Hematopoietic multipotent progenitor cell treated with erythropoietin and hydrocortisone succinate and interleukin-3 and kit ligand, for 8 days (in vitro differentiated cells): Measurements from ENCODE around the gene HAPLN3.

Source experiments
- DNase-seq: peaks from one replicate; pipeline ENCODE4 v3.0.0-alpha.2; 2015

The HAPLN3 gene

DNA sequence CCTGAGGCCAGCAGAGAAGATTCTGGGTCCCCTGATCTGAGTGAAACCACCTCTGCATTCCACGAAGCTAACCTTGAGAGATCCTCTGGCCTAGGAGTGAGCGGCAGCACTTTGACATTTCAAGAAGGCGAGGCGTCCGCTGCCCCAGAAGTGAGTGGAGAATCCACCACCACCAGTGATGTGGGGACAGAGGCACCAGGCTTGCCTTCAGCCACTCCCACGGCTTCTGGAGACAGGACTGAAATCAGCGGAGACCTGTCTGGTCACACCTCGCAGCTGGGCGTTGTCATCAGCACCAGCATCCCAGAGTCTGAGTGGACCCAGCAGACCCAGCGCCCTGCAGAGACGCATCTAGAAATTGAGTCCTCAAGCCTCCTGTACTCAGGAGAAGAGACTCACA lies 36.4 kb downstream of the HAPLN3 start:
- no peak for DNase-seq

- DNase-seq = no peak
Measured at GRCh38 chr15:88852476-88852875, 42.9 kb downstream of the HAPLN3 start.

DNA sequence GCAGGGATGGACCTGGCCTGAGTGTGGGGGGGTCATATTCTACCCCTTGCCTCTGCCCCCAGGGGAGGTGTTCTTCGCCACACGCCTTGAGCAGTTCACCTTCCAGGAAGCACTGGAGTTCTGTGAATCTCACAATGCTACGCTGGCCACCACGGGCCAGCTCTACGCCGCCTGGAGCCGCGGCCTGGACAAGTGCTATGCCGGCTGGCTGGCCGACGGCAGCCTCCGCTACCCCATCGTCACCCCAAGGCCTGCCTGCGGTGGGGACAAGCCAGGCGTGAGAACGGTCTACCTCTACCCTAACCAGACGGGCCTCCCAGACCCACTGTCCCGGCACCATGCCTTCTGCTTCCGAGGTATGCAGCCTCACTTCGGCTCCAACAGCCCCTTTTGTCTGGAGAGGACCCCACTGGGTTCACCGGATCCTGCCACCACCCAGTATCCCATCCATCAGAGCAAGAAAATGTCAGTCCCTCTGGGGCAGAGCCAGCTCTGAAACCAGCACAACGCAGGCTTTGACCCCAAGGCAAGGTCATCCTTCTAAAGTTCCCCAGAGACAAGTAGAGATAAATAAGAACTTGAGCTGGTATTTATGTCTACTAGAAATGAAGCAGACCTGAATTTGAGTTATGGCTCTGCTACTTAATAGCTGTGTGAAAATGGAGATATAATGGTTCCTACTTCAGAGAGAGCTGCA lies 45.8 kb downstream of the HAPLN3 start:
- DNase-seq = no peak

DNA sequence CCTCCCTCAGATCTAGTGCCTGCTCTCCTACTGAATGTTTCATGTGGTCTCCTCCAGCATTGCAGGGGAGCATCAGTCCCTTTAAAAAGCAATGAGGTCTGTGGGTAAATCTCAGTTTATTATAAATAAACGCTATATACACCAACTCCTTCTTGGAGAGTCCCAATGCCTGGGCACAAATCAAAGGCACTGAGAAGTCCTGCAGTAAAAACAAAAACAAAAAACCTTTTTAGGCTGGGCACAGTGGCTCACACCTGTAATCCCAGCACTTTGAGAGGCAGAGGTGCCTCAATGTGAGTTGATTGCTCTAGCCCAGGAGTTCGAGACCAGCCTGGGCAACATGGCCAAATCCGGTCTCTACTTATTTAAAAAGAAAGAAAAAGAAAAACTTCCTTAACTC lies 47.1 kb downstream of the HAPLN3 start:
- DNase-seq = no peak

GRCh38 chr15:88847144-88847543 lies 48.2 kb downstream of the HAPLN3 start:
- DNase-seq = no peak

GRCh38 chr15:88845616-88846015 lies 49.7 kb downstream of the HAPLN3 start:
- DNase-seq = no peak

DNA sequence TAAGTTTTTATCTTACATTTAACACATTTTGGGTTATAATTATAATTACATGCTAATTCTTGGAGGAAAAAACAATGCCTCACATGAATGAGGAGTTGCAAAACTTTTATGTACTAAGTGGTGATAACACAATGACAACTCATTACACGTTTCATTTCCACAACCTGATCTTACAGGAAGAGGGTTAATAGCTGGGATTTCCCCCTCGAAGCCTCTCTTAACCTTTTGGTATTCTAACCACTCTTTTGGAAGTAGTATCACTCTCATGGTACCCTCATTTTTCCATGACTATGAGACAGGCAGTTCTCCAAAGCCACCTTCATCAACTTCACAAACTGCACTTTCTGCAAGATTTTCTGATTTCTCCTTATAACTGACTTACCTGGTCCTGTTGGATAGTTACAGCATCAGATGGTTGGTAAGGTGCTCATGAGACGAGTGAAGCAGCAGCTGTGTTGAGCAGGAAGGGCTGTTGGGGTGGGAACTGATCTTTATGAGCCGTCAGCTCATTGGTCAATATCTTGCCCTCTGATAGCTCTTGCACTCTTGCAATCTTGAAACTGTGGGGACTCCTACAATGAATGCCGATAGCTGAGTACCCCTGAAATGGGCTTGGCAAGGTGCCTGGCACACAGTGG lies 50.5 kb downstream of the HAPLN3 start:
- no peak for DNase-seq

DNA sequence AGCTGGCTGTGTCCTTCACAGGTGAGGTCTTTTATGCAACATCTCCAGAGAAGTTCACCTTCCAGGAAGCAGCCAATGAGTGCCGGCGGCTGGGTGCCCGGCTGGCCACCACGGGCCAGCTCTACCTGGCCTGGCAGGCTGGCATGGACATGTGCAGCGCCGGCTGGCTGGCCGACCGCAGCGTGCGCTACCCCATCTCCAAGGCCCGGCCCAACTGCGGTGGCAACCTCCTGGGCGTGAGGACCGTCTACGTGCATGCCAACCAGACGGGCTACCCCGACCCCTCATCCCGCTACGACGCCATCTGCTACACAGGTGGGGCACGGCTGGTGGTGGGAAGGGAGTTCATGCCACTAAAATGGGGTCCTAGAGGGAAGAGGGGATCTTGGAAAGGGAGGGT lies 52.0 kb downstream of the HAPLN3 start:
- no peak for DNase-seq

DNA sequence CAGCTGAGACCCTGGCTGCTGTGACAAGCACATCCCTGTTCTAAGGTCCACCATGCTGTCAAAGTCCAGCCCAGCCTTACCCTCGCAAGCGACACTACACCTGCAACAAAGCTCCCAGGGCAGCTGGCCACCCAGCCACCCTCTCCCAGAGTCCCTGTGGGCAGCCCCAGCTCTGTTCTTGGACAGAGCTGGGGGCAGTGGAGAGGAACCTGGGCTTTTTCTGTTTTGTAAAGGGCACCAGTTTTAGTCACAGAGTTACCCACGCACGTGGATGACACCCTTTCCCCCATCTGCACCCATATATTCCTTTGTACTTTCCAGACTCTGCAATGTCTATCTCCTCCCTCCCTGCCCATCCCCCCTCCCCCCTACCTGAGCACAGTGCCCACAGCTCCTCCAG lies 53.2 kb downstream of the HAPLN3 start:
- no peak for DNase-seq

- no peak for DNase-seq
Measured at GRCh38 chr15:88841236-88841635, 54.1 kb downstream of the HAPLN3 start.

GRCh38 chr15:88839961-88840360 lies 55.4 kb downstream of the HAPLN3 start:
- no peak for DNase-seq

DNA sequence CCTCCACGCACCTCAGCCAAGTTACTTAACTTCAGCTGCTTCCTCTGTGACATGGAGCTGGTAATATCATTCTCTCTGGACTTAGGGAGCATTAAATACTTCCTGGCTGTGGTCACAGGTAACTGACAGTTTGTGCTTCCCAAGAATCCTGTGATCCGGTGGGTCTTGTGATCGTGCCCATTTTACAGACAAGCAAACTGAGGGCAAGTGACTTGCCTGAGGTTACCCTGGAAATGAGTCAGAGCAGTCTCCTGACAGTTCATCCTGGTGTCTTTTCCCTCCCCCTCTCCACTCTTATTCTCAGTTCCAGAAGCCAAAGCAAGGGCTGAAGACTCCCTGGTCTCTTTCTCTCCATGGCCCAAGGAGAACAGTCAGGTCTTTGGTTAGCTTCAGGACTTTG lies 56.2 kb downstream of the HAPLN3 start:
- no peak for DNase-seq

DNA sequence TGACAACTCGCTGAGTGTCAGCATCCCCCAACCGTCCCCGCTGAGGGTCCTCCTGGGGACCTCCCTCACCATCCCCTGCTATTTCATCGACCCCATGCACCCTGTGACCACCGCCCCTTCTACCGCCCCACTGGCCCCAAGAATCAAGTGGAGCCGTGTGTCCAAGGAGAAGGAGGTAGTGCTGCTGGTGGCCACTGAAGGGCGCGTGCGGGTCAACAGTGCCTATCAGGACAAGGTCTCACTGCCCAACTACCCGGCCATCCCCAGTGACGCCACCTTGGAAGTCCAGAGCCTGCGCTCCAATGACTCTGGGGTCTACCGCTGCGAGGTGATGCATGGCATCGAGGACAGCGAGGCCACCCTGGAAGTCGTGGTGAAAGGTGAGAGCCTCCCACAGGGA lies 56.7 kb downstream of the HAPLN3 start:
- DNase-seq = no peak

- peak; percentile 6 for DNase-seq
Measured at GRCh38 chr15:88835646-88836045, 59.7 kb downstream of the HAPLN3 start.

DNA sequence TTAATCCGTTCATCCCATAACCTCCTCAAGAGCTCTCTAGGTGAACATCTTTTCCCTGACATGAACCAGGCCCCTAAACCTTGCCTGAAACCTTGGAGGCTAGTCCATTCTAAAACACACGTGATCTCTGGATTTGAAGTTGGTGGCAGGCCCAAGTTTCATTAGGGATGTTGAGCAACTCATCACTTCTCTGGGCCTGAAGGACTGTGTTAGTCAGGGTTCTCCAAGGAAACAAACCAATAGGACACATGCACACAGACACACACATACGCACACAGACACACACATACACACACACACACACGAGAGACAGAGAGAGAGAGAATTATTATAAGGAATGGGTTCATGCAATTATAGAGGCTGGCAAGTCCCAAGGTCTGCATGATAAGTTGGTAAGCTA lies 60.2 kb downstream of the HAPLN3 start:
- no peak for DNase-seq

GRCh38 chr15:88834211-88834812 lies 61.0 kb downstream of the HAPLN3 start:
- DNase-seq = peak; percentile 14

GRCh38 chr15:88833731-88834100 lies 61.6 kb downstream of the HAPLN3 start:
- no peak for DNase-seq

DNA sequence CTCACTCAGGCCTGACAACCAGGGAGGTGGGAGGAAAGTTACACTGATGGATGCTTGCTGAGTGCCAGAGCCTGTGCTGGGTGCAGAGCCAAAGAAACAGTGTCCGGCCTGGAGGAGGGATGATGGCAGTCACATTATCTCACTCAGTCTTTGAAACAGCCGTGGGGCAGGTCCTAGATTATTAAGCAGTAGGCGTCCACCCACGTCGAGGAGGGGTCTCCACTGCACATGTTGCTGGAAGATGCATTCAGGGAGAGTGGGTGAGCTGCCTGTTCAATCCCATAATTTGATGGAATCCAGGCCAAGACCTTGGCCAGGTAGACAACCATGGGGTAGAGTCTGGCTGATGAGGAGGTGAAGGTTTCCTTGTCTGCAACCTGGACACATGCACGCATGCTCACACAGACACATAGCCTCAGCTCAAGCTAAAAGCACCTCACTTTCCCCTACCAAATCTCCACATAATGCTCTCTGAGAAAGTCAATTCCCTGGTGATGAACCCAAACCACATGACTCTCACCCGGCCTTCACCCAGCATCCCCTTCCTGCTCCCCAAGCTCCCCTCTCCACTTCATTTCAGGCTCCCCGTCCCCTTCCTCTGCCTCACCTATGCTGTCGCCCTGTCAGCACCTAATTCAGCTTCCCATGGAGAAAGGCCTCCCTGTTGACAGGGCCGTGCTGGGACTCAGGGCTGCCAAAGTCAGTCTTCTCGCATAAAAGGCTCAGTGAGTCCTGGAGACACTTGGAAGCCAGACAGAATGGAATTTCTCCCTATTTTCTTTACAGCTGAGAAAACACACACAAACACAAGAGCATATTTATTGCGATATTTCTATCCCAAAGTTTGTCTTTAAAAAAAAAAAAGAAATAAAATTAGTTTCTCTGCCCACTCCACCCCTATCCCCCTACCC lies 62.3 kb downstream of the HAPLN3 start:
- no peak for DNase-seq

GRCh38 chr15:88830016-88830415 lies 65.3 kb downstream of the HAPLN3 start:
- DNase-seq = no peak

- no peak for DNase-seq
Measured at GRCh38 chr15:88828791-88829190, 66.6 kb downstream of the HAPLN3 start.
